Activated CD4-positive, alpha-beta T cell treated with anti-CD3 and anti-CD28 coated beads, Interleukin-10, Interleukin-2, amounts not matched to agents 100 ng/mL and 50 ng/mL, durations not matched to agents 16 hours and 8 hours (primary cell): ENCODE measurements around the gene TMEM114.

Source experiments
- DNase-seq: peaks from one replicate; pipeline ENCODE4 v3.0.0-alpha.2; 2020

Gene TMEM114

GRCh38 chr16:8611122-8611521 lies 20.8 kb upstream of the TMEM114 start:
- DNase-seq: no peak

- no peak for DNase-seq
Observed at GRCh38 chr16:8607214-8607613, 16.9 kb upstream of the TMEM114 start.

- DNase-seq: no peak
Observed at GRCh38 chr16:8605554-8605953, 15.2 kb upstream of the TMEM114 start.

- DNase-seq: no peak
Observed at GRCh38 chr16:8600144-8600775, 9.9 kb upstream of the TMEM114 start.

- DNase-seq: no peak
Observed at GRCh38 chr16:8596581-8596980, 6.3 kb upstream of the TMEM114 start.

- no peak for DNase-seq
Observed at GRCh38 chr16:8595783-8596182, 5.5 kb upstream of the TMEM114 start.

- DNase-seq: no peak
Observed at GRCh38 chr16:8594149-8594666, 3.9 kb upstream of the TMEM114 start.

GRCh38 chr16:8591451-8591850 lies 1.1 kb upstream of the TMEM114 start:
- DNase-seq: no peak

GRCh38 chr16:8590811-8591210 lies 500 bp upstream of the TMEM114 start:
- DNase-seq: no peak

GRCh38 chr16:8589057-8589899 lies 1.0 kb downstream of the TMEM114 start:
- no peak for DNase-seq

- DNase-seq: no peak
Observed at GRCh38 chr16:8588682-8589056, 1.6 kb downstream of the TMEM114 start.

GRCh38 chr16:8587065-8587464 lies 3.2 kb downstream of the TMEM114 start:
- DNase-seq: no peak

GRCh38 chr16:8585857-8586256 lies 4.5 kb downstream of the TMEM114 start:
- DNase-seq: no peak

- no peak for DNase-seq
Observed at GRCh38 chr16:8585041-8585440, 5.3 kb downstream of the TMEM114 start.

- DNase-seq: no peak
Observed at GRCh38 chr16:8583732-8584131, 6.6 kb downstream of the TMEM114 start.

- no peak for DNase-seq
Observed at GRCh38 chr16:8583199-8583598, 7.1 kb downstream of the TMEM114 start.

- DNase-seq: no peak
Observed at GRCh38 chr16:8581831-8582580, 8.3 kb downstream of the TMEM114 start.

- no peak for DNase-seq
Observed at GRCh38 chr16:8579559-8579958, 10.8 kb downstream of the TMEM114 start.

GRCh38 chr16:8577678-8578304 lies 12.5 kb downstream of the TMEM114 start:
- DNase-seq: no peak

- no peak for DNase-seq
Observed at GRCh38 chr16:8576141-8577004, 13.9 kb downstream of the TMEM114 start.

GRCh38 chr16:8575399-8575798 lies 14.9 kb downstream of the TMEM114 start:
- DNase-seq: no peak
